Amygdala (tissue), 56 donors: ENCODE results near the gene KIFBP.
"Not testable (repeated sequence)": the region's sequence is repeated elsewhere in the genome, so short reads cannot be mapped to it uniquely, and the experiment has no call there.

Source experiments
- DNase-seq, 56 donors: peaks; one replicate each; lab custom pipeline; 2025; lab: John Stamatoyannopoulos, UW

KIFBP gene

DNA sequence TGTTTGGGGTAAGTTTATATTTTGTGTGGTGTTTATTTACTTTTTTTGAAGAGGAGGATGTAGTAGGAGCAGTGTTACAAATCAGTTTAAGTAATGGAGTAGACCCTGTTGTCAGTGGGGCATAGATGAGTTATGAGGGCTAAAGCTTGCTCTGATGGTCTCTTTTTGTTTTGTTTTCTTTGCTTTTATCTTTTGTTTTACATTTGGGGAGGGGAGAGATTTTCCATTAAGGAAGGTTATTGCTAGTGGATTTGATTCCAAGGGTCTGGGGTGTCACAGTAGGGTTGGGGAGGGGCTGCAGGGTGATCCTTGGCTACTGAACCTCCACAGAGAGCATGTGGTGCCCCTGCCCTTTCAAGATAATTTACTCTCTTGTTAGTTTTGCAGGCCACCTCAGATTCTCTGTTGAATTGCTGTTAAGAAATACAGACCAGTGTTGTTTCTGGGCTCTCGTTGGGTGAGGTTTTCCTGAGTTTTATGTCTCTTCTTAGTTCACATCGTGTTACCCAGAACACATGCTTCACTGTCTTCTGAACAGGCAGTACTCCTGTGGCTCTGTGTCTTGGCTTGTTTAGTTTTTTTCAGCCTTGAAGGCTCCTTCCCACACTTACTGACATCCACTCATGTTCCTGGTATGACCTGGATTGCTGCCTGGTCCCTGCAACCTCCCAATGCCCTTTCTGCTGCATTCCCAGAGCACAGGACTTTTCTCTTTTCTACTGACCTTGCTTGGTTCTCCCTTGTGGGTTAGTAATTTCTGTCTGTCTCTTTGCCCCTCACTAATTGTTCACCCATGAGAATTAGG is 4.2 kb downstream of the KIFBP start:
- DNase-seq, result peak in 2 of 56 donors; percentile 14 to 16

DNA sequence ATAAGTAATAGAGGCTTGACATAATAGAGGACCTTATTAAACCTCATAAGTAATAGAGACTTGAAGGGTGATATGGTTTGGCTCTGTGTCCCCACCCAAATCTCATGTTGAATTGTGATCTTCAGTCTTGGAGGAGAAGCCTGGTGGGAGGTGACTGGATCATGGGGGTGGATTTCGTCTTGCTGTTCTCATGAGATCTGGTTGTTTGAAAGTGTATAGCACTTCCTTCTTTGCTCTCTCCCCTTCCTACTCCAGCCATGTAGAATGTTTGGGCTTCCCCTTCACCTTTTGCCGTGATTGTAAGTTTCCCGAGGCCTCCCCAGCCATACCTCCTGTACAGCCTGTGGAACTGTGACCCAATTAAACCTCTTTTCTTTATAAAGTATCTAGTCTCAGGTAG is 8.6 kb downstream of the KIFBP start:
- DNase-seq, result no peak

DNA sequence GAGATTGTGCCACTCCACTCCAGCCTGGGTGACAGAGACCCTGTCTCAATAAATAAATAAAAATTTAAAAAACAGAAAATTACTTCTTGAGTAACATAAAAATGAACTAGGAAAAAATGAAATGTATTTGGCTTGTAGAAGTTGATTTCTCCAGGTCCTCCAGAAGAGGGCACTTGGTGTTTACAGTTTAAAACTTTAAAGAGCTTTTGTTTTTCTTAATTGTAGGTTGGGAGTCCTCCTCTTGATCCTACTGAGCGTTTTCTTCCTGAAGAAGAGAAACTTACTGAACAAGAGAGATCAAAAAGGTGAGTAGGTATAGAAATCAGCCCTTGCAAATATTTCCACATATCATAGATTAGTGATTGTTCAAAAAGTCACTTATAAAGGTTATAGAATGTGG is 16.2 kb downstream of the KIFBP start:
- DNase-seq, result no peak

DNA sequence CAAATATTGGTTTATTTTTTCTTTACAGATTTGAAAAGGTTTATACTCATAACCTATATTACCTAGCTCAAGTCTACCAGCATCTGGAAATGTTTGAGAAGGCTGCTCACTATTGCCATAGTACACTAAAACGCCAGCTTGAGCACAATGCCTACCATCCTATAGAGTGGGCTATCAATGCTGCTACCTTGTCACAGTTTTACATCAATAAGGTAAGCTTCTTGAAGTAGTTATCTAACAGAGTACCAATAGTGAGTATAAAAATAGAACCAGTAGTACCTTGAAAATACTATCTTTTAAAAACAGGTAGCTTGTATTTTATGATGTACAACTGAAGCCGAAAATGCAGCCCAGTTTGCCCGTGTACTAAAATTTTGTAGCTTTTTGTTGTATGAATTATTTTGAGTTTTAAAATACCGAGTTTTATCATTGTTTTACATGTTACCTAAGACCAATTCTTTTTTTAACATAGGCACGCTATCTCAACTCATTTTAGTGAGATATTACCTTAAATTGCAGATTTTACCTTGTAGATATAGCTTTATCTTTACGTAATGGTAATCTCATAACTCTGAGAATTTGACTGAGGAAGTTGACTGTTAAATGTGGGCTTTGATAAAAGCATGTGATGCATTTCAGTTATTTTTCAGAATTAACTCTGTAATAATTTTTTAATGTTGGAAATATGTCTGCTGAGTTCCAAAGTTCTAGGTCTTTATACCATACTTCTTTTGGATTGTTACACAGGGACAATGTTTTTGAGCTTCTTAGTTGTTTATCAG is 17.3 kb downstream of the KIFBP start:
- DNase-seq, result no peak

DNA sequence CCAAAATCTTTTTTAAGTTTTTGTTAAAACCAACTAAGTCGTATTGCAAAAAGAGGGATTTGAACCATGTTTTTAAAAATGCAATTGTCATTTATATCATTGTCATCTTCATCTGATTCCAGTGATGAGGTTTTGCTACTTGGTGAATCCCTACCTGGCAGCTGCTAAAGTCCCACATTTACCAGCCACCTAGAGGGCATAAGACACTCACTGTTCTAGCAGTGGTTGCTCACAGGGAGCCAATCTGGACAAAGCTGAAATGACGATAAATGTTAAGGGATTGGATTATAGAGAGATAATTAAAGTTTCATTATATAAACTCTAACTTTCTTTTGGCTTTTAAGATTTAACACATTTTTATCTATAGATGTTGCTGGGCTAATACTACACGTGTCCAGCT is 18.7 kb downstream of the KIFBP start:
- DNase-seq, result no peak

DNA sequence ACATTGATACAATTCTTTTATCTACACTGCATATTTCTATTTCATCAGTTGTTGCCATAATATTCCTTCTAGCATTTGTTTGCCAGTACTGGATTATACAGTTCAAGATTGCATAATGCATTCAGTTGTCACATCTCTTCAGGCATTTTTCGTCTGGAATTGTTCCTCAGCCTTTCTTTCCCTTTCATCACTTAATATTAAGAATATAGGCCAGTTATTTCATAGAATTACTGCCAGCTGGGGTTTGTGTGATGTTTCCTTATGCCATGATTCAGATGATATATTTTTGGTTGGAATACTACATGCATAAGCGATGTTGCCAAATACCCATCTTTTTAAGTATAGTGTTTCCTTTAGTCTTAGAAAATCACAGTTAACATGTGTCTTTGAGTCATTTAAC is 20.8 kb downstream of the KIFBP start:
- DNase-seq, result no peak

GRCh38 chr10:69010151-69010640 is 21.6 kb downstream of the KIFBP start:
- DNase-seq, result no peak

GRCh38 chr10:69012778-69013177 is 24.2 kb downstream of the KIFBP start:
- not testable (repeated sequence) for DNase-seq

GRCh38 chr10:69014171-69014570 is 25.6 kb downstream of the KIFBP start:
- no peak for DNase-seq

DNA sequence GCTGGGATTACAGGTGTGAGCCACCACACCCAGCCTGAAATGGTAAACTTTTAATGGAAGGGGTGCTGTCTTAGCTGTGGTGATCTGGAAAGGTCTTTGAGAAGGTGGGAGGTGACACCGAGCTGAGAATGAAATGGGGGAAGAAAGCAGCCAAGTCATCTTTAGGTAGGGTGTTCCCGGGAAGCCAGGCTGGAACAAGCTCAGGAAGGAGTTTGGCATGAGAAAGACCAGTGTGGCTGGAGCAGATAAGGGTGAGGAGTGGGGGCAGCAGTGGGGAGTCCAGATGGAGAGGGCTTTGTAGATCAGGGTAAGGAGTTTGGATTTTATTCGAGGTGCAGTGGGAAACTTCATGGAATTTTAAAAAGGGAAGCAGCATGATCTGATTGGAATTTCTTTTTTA is 30.0 kb downstream of the KIFBP start:
- no peak for DNase-seq

DNA sequence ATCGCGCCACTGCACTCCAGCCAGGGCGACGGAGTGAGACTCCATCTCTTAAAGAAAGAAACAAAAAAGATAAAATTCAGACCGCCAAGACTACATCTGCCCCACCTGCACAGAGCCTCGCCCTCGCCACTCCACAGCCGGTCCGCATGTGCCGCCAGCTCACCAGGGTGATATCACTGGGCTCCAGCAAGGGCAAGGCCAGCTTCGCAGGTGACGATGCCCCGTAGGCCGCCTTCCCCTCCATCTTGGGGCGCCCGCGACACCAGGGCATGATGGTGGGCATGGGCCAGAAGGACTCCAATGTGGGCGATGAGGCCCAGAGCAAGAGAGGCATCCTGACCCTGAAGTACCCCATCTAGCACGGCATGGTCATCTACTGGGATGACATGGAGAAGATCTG is 34.0 kb downstream of the KIFBP start:
- DNase-seq, result no peak

- DNase-seq, result no peak
Measured at GRCh38 chr10:69025370-69025896, 36.8 kb downstream of the KIFBP start.

- no peak for DNase-seq
Measured at GRCh38 chr10:69033256-69033655, 44.7 kb downstream of the KIFBP start.

DNA sequence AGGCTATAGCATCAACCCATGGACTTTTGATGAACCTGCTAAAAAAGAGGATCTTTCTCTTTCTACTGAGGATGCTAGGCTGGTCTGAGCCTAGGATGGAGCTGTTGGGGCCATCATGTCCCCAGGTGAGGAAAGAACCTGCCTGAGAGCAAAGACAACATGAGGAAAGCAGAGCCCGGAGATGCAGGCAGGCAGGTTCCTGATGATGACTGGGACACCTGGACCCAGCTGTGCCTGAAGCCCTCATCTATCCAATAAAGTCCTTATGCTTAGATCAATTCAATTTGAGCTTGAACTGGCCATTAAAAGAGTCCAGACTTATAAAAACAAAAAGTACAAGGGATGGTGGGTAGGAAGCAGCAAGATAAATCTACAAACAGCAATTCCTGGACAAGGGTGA is 48.9 kb downstream of the KIFBP start:
- no peak for DNase-seq

GRCh38 chr10:69040904-69041303 is 52.3 kb downstream of the KIFBP start:
- DNase-seq, result not testable (repeated sequence)

DNA sequence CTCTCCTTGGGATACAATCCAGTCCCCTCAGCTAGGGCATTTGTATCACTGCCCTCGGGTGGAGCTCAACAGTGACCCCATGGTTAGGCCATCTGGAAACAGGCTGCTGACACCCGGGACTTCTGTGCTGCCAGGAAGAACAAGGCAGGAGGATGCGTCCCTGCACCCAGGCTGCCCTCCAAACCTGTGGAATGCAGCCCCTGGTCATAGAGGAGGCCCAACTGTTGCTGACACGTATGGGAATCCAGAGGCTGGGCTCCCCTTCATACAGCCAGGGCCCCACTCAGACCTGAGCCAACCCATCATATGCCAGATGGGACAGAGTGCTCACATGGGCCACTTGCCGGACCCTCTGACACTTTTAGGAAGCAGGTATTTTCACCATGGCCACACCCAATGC is 53.8 kb downstream of the KIFBP start:
- DNase-seq, result no peak

DNA sequence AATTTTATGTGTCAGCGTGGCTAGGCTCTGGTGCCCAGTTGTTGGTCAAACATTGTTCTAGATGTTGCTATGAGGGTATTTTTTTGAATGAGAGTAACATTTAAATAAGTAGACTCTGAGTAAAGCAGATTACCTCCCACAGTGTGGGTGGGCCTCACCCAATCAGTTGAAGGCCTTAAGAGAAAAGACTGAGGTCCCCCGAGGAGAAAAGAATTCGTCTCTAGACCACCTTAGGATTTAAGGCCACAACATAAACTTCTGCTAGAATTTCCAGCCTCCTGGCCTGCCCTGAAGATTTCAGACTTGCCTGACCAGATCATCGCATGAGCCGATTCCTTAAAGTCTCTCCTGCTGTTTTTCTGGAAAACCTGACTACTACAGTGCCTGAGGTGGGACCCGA is 54.2 kb downstream of the KIFBP start:
- no peak for DNase-seq

- DNase-seq, result no peak
Measured at GRCh38 chr10:69043931-69044531, 55.4 kb downstream of the KIFBP start.

DNA sequence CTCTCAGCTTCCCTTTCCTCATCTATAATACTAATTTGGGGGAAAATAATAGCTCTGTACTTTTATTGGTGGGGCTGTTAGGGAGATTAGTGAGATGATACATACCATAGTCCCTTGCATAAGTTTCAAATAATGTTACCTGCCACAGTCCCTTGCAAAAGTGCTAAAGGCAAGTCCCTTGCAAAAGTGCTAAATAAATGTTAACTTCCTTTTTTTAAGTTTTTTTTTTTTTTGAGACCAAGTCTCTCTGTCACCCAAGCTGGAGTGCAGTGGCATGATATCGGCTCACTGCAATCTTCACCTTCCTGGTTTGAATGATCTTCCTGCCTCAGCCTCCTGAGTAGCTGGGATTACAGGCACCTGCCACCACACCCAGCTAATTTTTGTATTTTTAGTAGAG is 55.9 kb downstream of the KIFBP start:
- DNase-seq, result no peak

GRCh38 chr10:69045441-69046300 is 57.1 kb downstream of the KIFBP start:
- no peak for DNase-seq
